NB4 (cell line): Measurements from ENCODE around the gene CTTNBP2NL.
"Not testable (repeated sequence)": the region's sequence is repeated elsewhere in the genome, so short reads cannot be mapped to it uniquely, and the experiment has no call there.

Source experiments
- DNase-seq: peaks from one replicate; pipeline ENCODE4 v3.0.0; 2010; ENCODE audit warnings: low read depth
- H3K4me3 ChIP-seq: one replicate; pipeline ENCODE4 v1.5.1; 2011; ENCODE audit warnings: mild to moderate bottlenecking, low read depth, low read length, moderate library complexity
- MYC ChIP-seq: IDR thresholded peaks from 2 replicates; pipeline ENCODE4 v1.6.1; 2011; ENCODE audit warnings: low read depth, low read length
- POLR2A ChIP-seq: IDR thresholded peaks from 2 replicates; pipeline ENCODE4 v1.6.1; 2011; ENCODE audit warnings: mild to moderate bottlenecking; ENCODE audit not compliant: insufficient read length; ENCODE audit errors: extremely low read depth
- TF ChIP-seq, protein P1 (sequence below): IDR thresholded peaks from one replicate; pipeline ENCODE4 v1.5.1; 2012; ENCODE audit warnings: low read depth, low read length
- TF ChIP-seq, protein P2 (sequence below): IDR thresholded peaks from 2 replicates; pipeline ENCODE4 v1.6.1; 2011; ENCODE audit warnings: low read depth, low read length

The CTTNBP2NL gene

DNA sequence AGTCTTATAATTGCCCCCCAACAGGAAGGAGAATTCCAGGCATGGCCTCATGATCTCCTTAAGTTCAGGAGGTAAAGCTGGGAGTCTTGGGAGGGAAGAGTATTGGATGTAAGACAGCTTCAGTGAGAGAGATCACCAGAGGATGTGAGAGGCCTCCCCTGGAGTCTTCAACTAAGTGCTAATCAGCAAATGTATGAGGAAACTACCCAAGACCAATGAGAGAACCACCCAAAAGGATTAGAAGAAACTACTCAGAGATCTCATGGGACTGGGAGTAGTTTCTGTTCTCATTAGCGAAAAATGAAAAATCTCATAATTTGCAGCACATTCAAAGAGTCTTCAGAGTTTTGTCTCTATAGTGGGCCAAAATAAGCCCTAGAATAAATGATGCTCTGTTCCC, 76.1 kb downstream of the CTTNBP2NL start:
- no peak for DNase-seq
- H3K4me3 ChIP-seq = no peak overlapping the region
- TF ChIP-seq POLR2A (no peak), MYC (no peak)

DNA sequence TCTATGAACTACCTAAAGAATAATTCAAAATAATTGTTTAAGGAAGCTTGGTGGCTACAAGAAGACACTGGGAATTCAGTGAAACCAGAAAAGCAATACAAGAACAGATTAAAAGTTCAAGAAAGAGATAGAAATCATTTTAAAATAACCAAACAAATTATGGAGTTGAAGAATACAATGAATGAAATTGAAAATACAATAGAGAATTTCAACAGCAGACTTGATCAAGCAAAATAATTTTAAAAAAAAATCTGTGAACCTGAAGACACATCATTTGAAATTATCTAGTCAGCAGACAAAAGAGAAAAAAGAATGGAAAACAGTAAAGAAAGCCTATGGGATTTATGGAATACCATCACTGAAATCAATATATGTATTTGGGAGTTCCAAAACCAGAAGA, 81.5 kb downstream of the CTTNBP2NL start:
- no peak for TF ChIP-seq MYC
- no peak overlapping the region for H3K4me3 ChIP-seq
- DNase-seq = no peak

DNA sequence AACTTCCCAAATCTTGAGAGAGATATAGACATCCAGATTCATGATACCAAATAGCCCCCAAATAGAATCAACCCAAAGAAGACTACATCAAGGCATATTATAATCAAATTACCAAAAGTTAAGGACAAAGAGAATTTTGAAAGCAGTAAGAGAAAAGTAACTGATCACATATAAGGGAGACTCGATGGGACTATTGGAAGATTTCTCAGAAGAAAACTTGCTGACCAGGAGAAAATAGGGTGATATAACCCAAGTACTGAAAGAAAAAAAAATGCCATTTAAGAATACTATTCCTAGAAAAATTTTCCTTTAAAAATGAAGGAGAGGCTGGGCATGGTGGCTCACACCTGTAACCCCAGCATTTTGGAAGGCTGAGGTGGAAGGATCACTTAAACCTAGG, 82.3 kb downstream of the CTTNBP2NL start:
- TF ChIP-seq POLR2A (no peak), MYC (no peak)
- TF ChIP-seq, protein P1, sequence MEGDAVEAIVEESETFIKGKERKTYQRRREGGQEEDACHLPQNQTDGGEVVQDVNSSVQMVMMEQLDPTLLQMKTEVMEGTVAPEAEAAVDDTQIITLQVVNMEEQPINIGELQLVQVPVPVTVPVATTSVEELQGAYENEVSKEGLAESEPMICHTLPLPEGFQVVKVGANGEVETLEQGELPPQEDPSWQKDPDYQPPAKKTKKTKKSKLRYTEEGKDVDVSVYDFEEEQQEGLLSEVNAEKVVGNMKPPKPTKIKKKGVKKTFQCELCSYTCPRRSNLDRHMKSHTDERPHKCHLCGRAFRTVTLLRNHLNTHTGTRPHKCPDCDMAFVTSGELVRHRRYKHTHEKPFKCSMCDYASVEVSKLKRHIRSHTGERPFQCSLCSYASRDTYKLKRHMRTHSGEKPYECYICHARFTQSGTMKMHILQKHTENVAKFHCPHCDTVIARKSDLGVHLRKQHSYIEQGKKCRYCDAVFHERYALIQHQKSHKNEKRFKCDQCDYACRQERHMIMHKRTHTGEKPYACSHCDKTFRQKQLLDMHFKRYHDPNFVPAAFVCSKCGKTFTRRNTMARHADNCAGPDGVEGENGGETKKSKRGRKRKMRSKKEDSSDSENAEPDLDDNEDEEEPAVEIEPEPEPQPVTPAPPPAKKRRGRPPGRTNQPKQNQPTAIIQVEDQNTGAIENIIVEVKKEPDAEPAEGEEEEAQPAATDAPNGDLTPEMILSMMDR = no peak
- TF ChIP-seq, protein P2, sequence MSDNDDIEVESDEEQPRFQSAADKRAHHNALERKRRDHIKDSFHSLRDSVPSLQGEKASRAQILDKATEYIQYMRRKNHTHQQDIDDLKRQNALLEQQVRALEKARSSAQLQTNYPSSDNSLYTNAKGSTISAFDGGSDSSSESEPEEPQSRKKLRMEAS = no peak
- H3K4me3 ChIP-seq = no peak overlapping the region
- no peak for DNase-seq

DNA sequence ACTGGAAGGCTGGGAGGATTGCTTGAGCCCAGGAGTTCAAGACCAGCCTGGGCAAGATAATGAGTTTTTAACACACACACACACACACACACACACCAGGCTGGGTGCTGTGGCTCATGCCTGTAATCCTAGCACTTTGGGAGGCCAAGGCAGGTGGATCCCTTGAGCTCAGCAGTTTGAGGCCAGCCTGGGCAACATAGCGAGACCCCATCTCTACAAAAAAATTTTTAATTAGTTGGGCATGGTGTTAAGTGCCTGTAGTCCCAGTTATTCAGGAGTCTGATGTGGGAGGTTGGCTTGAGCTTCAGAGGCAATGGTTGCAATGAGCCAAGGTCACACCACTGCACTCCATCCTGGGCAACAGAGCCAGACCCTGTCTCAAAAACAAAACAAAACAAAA, 90.0 kb downstream of the CTTNBP2NL start:
- not testable (repeated sequence) for DNase-seq, H3K4me3 ChIP-seq

DNA sequence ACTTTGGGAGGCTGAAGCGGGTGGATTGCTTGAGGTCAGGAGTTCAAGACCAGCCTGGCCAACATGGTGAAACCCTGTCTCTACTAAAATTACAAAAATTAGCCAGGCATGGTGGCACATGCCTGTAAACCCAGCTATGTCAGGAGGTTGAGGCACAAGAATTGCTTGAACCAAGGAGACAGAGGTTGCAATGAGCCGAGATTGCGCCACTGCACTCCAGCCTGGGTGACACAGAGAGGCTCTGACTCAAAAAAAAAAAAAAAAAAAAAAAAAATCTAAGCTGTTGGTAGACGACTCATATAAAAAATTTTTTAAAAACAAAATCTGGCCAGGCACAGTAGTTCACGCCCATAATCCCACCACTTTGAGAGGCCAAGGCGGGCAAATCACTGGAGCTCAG, 91.7 kb downstream of the CTTNBP2NL start:
- not testable (repeated sequence) for H3K4me3 ChIP-seq, DNase-seq

DNA sequence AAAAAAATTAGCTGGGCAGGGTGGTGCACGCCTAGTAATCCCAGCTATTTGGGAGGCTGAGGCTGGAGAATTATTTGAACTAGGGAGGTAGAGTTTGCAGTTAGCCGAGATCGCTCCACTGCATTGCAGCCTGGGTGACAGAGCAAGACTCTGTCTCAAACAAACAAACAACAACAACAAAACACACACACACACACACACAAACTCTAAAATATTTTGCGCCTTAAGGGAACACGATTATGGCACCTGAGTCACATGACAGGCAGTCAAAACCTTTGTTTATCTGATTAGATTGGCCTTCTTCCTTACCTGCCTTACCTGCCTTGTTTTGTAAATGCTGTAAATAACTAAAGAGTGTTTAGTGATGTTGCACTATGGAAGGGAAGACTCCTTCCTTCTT, 92.1 kb downstream of the CTTNBP2NL start:
- DNase-seq = no peak
- no peak overlapping the region for H3K4me3 ChIP-seq
- TF ChIP-seq POLR2A (no peak), MYC (no peak)
- TF ChIP-seq, protein P2 = no peak
- TF ChIP-seq, protein P1 = no peak

DNA sequence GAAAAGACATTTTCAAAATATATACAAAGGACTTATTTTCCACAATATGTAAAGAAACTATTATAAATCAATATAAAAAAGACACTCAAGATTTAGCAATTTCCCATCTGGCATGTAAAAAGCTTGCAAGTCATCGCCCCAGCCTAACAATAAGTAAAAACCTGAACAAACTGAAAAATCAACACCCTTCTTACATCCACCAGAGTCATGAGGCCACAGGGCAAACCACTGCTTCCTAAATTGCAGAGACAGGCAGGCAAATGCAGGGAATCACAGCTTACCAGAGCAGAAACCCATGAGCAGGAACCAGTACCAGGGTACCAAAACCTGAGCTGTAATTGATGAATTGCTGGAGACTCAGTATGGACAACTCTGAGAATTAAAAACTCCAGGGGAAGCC, 96.1 kb downstream of the CTTNBP2NL start:
- no peak overlapping the region for H3K4me3 ChIP-seq
- no peak for DNase-seq
- TF ChIP-seq POLR2A = no peak

DNA sequence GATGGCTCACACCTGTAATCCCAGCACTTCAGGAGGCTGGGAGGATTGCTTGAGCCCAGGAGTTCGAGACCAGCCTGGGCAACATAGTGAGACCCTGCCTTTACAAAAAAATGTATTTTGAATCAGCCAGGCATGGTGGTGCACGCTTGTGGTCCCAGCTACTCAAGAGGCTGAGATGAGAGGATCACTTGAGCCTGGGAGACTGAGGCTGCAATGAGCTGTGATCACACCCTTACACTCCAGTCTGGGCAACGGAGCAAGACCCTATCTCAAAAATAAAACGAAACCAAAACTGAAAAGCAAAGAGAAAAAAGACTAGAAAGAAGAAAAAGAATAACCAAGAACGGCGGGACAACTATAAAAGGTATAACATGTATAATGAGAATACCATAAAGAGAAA, 97.3 kb downstream of the CTTNBP2NL start:
- no peak for DNase-seq
- no peak overlapping the region for H3K4me3 ChIP-seq
- TF ChIP-seq MYC = no peak
- TF ChIP-seq, protein P2 = no peak
- TF ChIP-seq, protein P1 = no peak

DNA sequence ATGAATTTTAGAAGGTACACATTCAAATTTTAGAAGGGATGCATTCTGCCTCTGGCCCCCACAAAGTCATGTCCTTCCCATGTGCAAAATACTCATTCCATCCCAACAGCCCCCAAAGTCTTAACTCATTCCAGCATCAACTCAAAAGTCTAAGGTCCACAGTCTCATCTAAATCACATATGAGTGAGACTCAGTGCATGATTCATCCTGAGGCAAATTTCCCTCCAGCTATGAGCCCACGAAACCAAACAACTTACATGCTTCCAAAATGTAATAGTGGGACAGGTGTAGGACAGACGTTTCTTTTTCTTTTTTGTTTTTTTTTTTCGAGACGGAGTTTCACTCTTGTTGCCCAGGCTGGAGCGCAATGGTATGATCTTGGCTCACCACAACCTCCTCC, 100.3 kb downstream of the CTTNBP2NL start:
- no peak for DNase-seq

More for the DNA sequence above, 100.3 kb downstream of the CTTNBP2NL start:
- TF ChIP-seq, protein P1 = no peak
- TF ChIP-seq, protein P2 = no peak
- H3K4me3 ChIP-seq = no peak overlapping the region
